ENCODE results near the gene KCP. TPM values are rescaled to one million over a fixed set of nuclear protein-coding genes. Genes with fewer than 3 reads are reported as not detected.

The KCP gene
- total RNA-seq, 1 experiment from 2014 or later, result 9.9 TPM

- peak in 1 of 2 experiments; percentile 69 for DNase-seq
- no peaks in the 10 kb centered on the region for H4K20me1 ChIP-seq (ENCODE audit: insufficient read depth)
- H2AFZ ChIP-seq, result no peak overlapping the region
- no peak overlapping the region for H3K4me3 ChIP-seq
- ChIA-PET POLR2A (ENCODE audit: unreplicated experiment) (no interaction called here), CTCF (interaction anchor here (0.7 to 3.2 kb wide), 3 partner anchors 17 to 272 kb away, joined by 3 to 13 read pairs (median 11); partner anchors contain the start of gene ATP6V1F)
- BruUV-seq (replicated peaks), result no TSS peak
- no peaks in the 10 kb centered on the region for H3K9me3 ChIP-seq (ENCODE audit: insufficient read depth, low read depth)
- no peaks in the 10 kb centered on the region for H3K36me3 ChIP-seq (ENCODE audit: low read depth)
- intact Hi-C loops (cut with micrococcal nuclease; ENCODE audit: unreplicated experiment), result loop anchor here (1.0 to 5.0 kb wide), 2 partner anchors 86 to 403 kb away; partner anchors contain the start of gene METTL2B
- no peaks in the 10 kb centered on the region for H3K27me3 ChIP-seq (ENCODE audit: insufficient read depth, low read depth)
- H3F3A ChIP-seq (ENCODE audit: insufficient read depth, low read depth), result peaks cover 8% of the 10 kb centered on the region; the same call in 1 of the 2 replicates
- no peak overlapping the region for H3K4me2 ChIP-seq
- H3K4me1 ChIP-seq (replicated peaks; ENCODE audit: insufficient read depth), result no peaks in the 10 kb centered on the region
- no peak overlapping the region for H3K27ac ChIP-seq
- no peaks in the 10 kb centered on the region for H3K9me2 ChIP-seq (ENCODE audit: insufficient read depth)
- H3K79me2 ChIP-seq (ENCODE audit: low read depth), result no peaks in the 10 kb centered on the region
- peak; percentile 66 for TF ChIP-seq CTCF (conservative IDR thresholded peaks at IDR 0.05)
- no peak for TF ChIP-seq EZH2 (IDR thresholded peaks at IDR 0.05; ENCODE audit: low read depth)
These were observed 30.4 kb downstream of the KCP start for GRCh38 chr7:128879939-128880746.

DNA sequence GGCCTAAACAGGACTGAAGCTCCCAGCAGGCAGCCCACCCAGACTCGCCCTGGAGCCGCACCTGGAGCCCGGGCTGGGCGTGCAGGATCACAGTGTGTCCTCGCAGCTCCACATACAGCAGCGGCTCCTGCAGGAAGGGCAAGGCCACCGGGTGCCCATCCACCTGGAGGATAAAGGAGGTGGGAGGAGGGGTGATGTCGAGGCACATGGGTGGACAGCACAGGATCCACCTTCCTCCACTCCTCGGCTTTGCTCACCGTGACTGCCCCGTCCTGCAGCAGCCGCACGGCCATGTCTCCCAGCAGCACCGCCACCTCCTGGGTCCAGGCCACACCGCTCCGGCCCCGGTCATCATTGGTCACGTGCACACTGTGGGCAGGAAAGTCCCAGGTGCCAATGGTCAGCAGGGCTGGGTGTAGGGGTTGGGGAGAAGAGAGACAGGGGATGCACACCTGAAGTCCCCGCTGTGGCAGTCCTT is 31.0 kb downstream of the KCP start:
- DNase-seq, result no peak
- no peaks in the 10 kb centered on the region for H3K9me3 ChIP-seq (ENCODE audit: insufficient read depth, low read depth)
- no peaks in the 10 kb centered on the region for H3K36me3 ChIP-seq (ENCODE audit: low read depth)
- H3K27ac ChIP-seq, result no peak overlapping the region
- no TSS peak for BruUV-seq (replicated peaks)
- H3K9me2 ChIP-seq (ENCODE audit: insufficient read depth), result no peaks in the 10 kb centered on the region
- H3K4me3 ChIP-seq, result no peak overlapping the region
- peaks cover 8% of the 10 kb centered on the region; the same call in 1 of the 2 replicates for H3F3A ChIP-seq (ENCODE audit: insufficient read depth, low read depth)
- H3K4me2 ChIP-seq, result no peak overlapping the region
- POLR2A ChIA-PET (ENCODE audit: unreplicated experiment), result no interaction called here
- H4K20me1 ChIP-seq (ENCODE audit: insufficient read depth), result no peaks in the 10 kb centered on the region
- no peaks in the 10 kb centered on the region for H3K27me3 ChIP-seq (ENCODE audit: insufficient read depth, low read depth)
- H3K4me1 ChIP-seq (replicated peaks; ENCODE audit: insufficient read depth), result no peaks in the 10 kb centered on the region
- intact Hi-C loops (cut with micrococcal nuclease; ENCODE audit: unreplicated experiment), result no loop called here
- no peaks in the 10 kb centered on the region for H3K79me2 ChIP-seq (ENCODE audit: low read depth)
- H2AFZ ChIP-seq, result no peak overlapping the region
- CTCF ChIA-PET, result interaction anchor here (3.2 kb wide), 1 partner anchor 16 kb away, joined by 13 read pairs; the partner anchor contains the start of gene ATP6V1F
- TF ChIP-seq EZH2 (IDR thresholded peaks at IDR 0.05; ENCODE audit: low read depth), result no peak
- no peak for TF ChIP-seq CTCF (conservative IDR thresholded peaks at IDR 0.05)

- no peak overlapping the region for H3K4me3 ChIP-seq
- intact Hi-C loops (cut with micrococcal nuclease; ENCODE audit: unreplicated experiment), result no loop called here
- no peaks in the 10 kb centered on the region for H3K4me1 ChIP-seq (replicated peaks; ENCODE audit: insufficient read depth)
- DNase-seq, result no peak
- no peaks in the 10 kb centered on the region for H3K36me3 ChIP-seq (ENCODE audit: low read depth)
- no peak overlapping the region for H3K27ac ChIP-seq
- ChIA-PET CTCF (interaction anchor here (3.2 kb wide), 1 partner anchor 15 kb away, joined by 13 read pairs; the partner anchor contains the start of gene ATP6V1F), POLR2A (ENCODE audit: unreplicated experiment) (no interaction called here)
- H3K4me2 ChIP-seq, result no peak overlapping the region
- no peaks in the 10 kb centered on the region for H4K20me1 ChIP-seq (ENCODE audit: insufficient read depth)
- H3K9me3 ChIP-seq (ENCODE audit: insufficient read depth, low read depth), result no peaks in the 10 kb centered on the region
- no TSS peak for BruUV-seq (replicated peaks)
- no peaks in the 10 kb centered on the region for H3K9me2 ChIP-seq (ENCODE audit: insufficient read depth)
- peaks cover 8% of the 10 kb centered on the region; the same call in 1 of the 2 replicates for H3F3A ChIP-seq (ENCODE audit: insufficient read depth, low read depth)
- no peaks in the 10 kb centered on the region for H3K27me3 ChIP-seq (ENCODE audit: insufficient read depth, low read depth)
- no peak for TF ChIP-seq CTCF (conservative IDR thresholded peaks at IDR 0.05)
- no peak for TF ChIP-seq EZH2 (IDR thresholded peaks at IDR 0.05; ENCODE audit: low read depth)
- no peak overlapping the region for H2AFZ ChIP-seq
- no peaks in the 10 kb centered on the region for H3K79me2 ChIP-seq (ENCODE audit: low read depth)
These were observed 32.0 kb downstream of the KCP start for GRCh38 chr7:128878226-128879105.

Data from PC-9 (cell line).